ENCODE results near the gene LMNTD2.

- TF ChIP-seq POLR2AphosphoS5 (IDR thresholded peaks at IDR 0.05; ENCODE audit: borderline replicate concordance, low read depth, low read length), result no peak
- no peak for TF ChIP-seq EZH2 (IDR thresholded peaks at IDR 0.05)
Observed at GRCh38 chr11:598005-598680, 37.6 kb upstream of the LMNTD2 start.
